ENCODE data around the gene GALNT2.

Gene GALNT2

DNA sequence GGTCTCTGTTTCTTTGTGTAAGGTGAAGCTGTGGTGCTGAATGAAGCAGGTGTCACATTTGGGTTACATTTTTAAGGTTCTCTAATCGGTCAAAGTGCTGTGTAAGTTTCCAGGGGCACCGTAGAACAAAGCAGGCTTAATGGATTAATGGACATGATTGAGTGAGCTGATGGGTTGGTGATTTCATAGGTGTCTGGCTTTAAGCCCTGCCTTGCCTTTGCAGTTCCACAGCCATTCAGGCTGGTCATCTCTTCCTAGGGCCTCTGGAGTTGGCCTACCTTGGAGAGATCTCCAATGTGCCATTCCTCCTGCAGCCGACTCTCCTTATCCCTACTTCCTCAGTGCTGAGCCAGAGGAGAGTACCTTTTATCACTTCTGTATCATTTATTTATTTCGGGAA, 15.2 kb downstream of the GALNT2 start:
- TF ChIP-seq, protein P1, sequence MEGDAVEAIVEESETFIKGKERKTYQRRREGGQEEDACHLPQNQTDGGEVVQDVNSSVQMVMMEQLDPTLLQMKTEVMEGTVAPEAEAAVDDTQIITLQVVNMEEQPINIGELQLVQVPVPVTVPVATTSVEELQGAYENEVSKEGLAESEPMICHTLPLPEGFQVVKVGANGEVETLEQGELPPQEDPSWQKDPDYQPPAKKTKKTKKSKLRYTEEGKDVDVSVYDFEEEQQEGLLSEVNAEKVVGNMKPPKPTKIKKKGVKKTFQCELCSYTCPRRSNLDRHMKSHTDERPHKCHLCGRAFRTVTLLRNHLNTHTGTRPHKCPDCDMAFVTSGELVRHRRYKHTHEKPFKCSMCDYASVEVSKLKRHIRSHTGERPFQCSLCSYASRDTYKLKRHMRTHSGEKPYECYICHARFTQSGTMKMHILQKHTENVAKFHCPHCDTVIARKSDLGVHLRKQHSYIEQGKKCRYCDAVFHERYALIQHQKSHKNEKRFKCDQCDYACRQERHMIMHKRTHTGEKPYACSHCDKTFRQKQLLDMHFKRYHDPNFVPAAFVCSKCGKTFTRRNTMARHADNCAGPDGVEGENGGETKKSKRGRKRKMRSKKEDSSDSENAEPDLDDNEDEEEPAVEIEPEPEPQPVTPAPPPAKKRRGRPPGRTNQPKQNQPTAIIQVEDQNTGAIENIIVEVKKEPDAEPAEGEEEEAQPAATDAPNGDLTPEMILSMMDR (IDR thresholded peaks at IDR 0.05; ENCODE audit: insufficient read depth, low read length, poor library complexity, severe bottlenecking): no peak
- TF ChIP-seq EZH2phosphoT487 (conservative IDR thresholded peaks at IDR 0.05; ENCODE audit: low read length): no peak
- Histone ChIP-seq H3K4me3 (ENCODE audit: insufficient read depth, low read length, poor library complexity, severe bottlenecking) (no peak overlapping the region), H3K79me2 (ENCODE audit: insufficient read depth, low read length) (no peaks in the 10 kb centered on the region; the same call in 1 of the 2 replicates), H3K36me3 (ENCODE audit: low read length) (no peaks in the 10 kb centered on the region), H3K4me2 (ENCODE audit: low read depth, low read length, poor library complexity, severe bottlenecking) (no peak overlapping the region), H3K9me3 (ENCODE audit: insufficient read depth, low read length) (peaks cover 7% of the 10 kb centered on the region; the same call in 1 of the 2 replicates), H3K9me2 (replicated peaks; ENCODE audit: insufficient read depth, low read length) (no peaks in the 10 kb centered on the region), H3K27me3 (ENCODE audit: low read length) (no peaks in the 10 kb centered on the region), H3K9ac (ENCODE audit: low read length) (no peak overlapping the region), H3K27ac (ENCODE audit: low read depth, low read length) (no peak overlapping the region), H4K20me1 (ENCODE audit: low read depth, low read length) (no peaks in the 10 kb centered on the region; the same call in 1 of the 2 replicates), H2AFZ (ENCODE audit: low read depth, low read length, severe bottlenecking) (no peak overlapping the region), H3F3A (ENCODE audit: insufficient read depth) (peaks cover 4% of the 10 kb centered on the region; the same call in 1 of the 2 replicates)

DNA sequence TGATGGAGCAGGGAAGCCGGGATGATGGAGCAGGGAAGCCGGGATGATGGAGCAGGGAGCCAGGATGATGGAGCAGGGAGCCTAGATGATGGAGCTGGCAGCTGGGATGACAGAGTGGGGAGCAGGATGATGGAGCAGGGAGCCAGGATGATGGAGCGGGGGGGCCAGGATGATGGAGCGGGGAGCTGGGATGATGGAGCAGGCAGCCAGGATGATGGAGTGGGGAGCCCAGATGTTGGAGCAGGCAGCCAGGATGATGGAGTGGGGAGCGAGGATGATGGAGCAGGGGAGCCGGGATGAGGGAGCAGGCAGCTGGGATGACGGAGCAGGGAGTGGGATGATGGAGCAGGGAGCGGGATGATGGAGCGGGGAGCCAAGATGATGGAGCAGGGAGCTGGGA, 16.0 kb downstream of the GALNT2 start:
- Histone ChIP-seq H2AFZ (ENCODE audit: low read depth, low read length, severe bottlenecking) (no peak overlapping the region), H3K9ac (ENCODE audit: low read length) (no peak overlapping the region), H3K36me3 (ENCODE audit: low read length) (no peaks in the 10 kb centered on the region), H3K9me2 (replicated peaks; ENCODE audit: insufficient read depth, low read length) (no peaks in the 10 kb centered on the region), H4K20me1 (ENCODE audit: low read depth, low read length) (no peaks in the 10 kb centered on the region; the same call in 1 of the 2 replicates), H3K9me3 (ENCODE audit: insufficient read depth, low read length) (peaks cover 7% of the 10 kb centered on the region; the same call in 1 of the 2 replicates), H3K27ac (ENCODE audit: low read depth, low read length) (no peak overlapping the region), H3K4me2 (ENCODE audit: low read depth, low read length, poor library complexity, severe bottlenecking) (no peak overlapping the region), H3F3A (ENCODE audit: insufficient read depth) (peaks cover 4% of the 10 kb centered on the region; the same call in 1 of the 2 replicates), H3K4me3 (ENCODE audit: insufficient read depth, low read length, poor library complexity, severe bottlenecking) (no peak overlapping the region), H3K79me2 (ENCODE audit: insufficient read depth, low read length) (no peaks in the 10 kb centered on the region; the same call in 1 of the 2 replicates), H3K27me3 (ENCODE audit: low read length) (no peaks in the 10 kb centered on the region)
- TF ChIP-seq, protein P1 (IDR thresholded peaks at IDR 0.05; ENCODE audit: insufficient read depth, low read length, poor library complexity, severe bottlenecking): no peak
- TF ChIP-seq EZH2phosphoT487 (conservative IDR thresholded peaks at IDR 0.05; ENCODE audit: low read length): no peak

DNA sequence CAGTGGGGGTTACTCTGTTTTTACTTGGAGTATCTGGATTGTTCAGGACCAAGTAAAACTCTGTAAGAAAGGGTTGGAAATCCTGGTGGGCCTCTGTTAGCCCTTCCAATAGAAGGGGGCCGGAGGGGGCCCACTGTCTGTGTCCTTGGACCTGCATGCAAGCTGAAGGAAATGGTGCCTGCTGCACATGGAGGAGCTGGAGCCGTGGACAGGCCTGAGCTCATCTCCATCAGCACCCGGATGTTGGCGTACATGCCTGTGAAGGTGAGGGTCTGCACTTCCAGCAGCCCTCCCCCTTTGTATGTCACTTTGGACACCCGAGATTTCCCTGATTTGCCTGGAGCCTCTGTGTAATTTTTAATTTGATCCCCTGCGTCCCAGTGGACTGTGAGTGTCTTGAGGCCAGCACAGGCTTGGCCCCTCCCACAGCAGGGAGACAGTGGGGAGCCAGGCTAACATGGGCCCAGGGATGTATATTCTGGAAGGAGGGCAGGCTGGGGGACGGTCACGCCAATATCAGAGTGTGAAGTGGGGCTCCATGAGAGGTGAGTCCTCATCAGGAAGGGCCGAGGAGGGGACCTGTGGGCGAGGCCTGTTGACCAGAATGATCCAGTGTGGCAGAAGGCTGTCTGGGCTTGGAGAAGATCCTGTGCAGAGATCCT, 16.8 kb downstream of the GALNT2 start:
- Histone ChIP-seq H3K27me3 (ENCODE audit: low read length) (no peaks in the 10 kb centered on the region), H3K9me2 (replicated peaks; ENCODE audit: insufficient read depth, low read length) (no peaks in the 10 kb centered on the region), H2AFZ (ENCODE audit: low read depth, low read length, severe bottlenecking) (no peak overlapping the region), H3K79me2 (ENCODE audit: insufficient read depth, low read length) (no peaks in the 10 kb centered on the region; the same call in 1 of the 2 replicates), H3K4me2 (ENCODE audit: low read depth, low read length, poor library complexity, severe bottlenecking) (no peak overlapping the region), H3K9ac (ENCODE audit: low read length) (no peak overlapping the region), H3K36me3 (ENCODE audit: low read length) (no peaks in the 10 kb centered on the region), H3K27ac (ENCODE audit: low read depth, low read length) (no peak overlapping the region), H4K20me1 (ENCODE audit: low read depth, low read length) (no peaks in the 10 kb centered on the region; the same call in 1 of the 2 replicates), H3F3A (ENCODE audit: insufficient read depth) (peaks cover 4% of the 10 kb centered on the region; the same call in 1 of the 2 replicates), H3K9me3 (ENCODE audit: insufficient read depth, low read length) (peaks cover 7% of the 10 kb centered on the region; the same call in 1 of the 2 replicates), H3K4me3 (ENCODE audit: insufficient read depth, low read length, poor library complexity, severe bottlenecking) (no peak overlapping the region)
- no peak for TF ChIP-seq EZH2phosphoT487 (conservative IDR thresholded peaks at IDR 0.05; ENCODE audit: low read length)
- TF ChIP-seq, protein P1 (IDR thresholded peaks at IDR 0.05; ENCODE audit: insufficient read depth, low read length, poor library complexity, severe bottlenecking): no peak
